Parathyroid adenoma (tissue), 2 donors: Measurements from ENCODE around the gene MSRB2.
"Not testable (repeated sequence)": the region's sequence is repeated elsewhere in the genome, so short reads cannot be mapped to it uniquely, and the experiment has no call there.

Source experiments
- H2AFZ ChIP-seq: fragments of 300-600 bp; sonication (generic); one replicate; pipeline ENCODE4 v1.7.0; 2017; ENCODE audit warnings: antibody characterized with exemption, mild to moderate bottlenecking
- H3K27ac ChIP-seq: fragments of 300-600 bp; sonication (generic); one replicate; pipeline ENCODE4 v1.7.0; 2017
- H3K27me3 ChIP-seq: fragments of 300-600 bp; sonication (generic); one replicate; pipeline ENCODE4 v1.7.0; 2017; ENCODE audit warnings: low read length; ENCODE audit not compliant: control insufficient read depth, insufficient read depth
- H3K36me3 ChIP-seq: fragments of 300-600 bp; sonication (generic); one replicate; pipeline ENCODE4 v1.7.0; 2017; ENCODE audit warnings: low read length; ENCODE audit not compliant: control insufficient read depth, insufficient read depth
- H3K4me1 ChIP-seq: fragments of 300-600 bp; sonication (generic); one replicate; pipeline ENCODE4 v1.7.0; 2017; ENCODE audit warnings: control low read depth
- H3K4me2 ChIP-seq: fragments of 300-600 bp; sonication (generic); one replicate; pipeline ENCODE4 v1.7.0; 2017; ENCODE audit warnings: low read length
- H3K4me3 ChIP-seq: fragments of 300-600 bp; sonication (generic); one replicate; pipeline ENCODE4 v1.7.0; 2017; ENCODE audit warnings: low read depth, low read length
- H3K79me2 ChIP-seq: fragments of 300-600 bp; sonication (generic); one replicate; pipeline ENCODE4 v1.7.0; 2017; ENCODE audit warnings: control low read depth
- H3K9ac ChIP-seq: fragments of 300-600 bp; sonication (generic); one replicate; pipeline ENCODE4 v1.7.0; 2017; ENCODE audit warnings: mild to moderate bottlenecking
- H3K9me3 ChIP-seq: fragments of 300-600 bp; sonication (generic); one replicate; pipeline ENCODE4 v1.7.0; 2017; ENCODE audit warnings: low read length; ENCODE audit not compliant: control insufficient read depth
- TF ChIP-seq, protein P1 (sequence below): fragments of 300-600 bp; sonication (generic); IDR thresholded peaks from one replicate; pipeline ENCODE4 v1.7.0; 2017; ENCODE audit warnings: antibody characterized with exemption, mild to moderate bottlenecking
- donor health status: primary hyperparathyroidism.

Gene MSRB2

DNA sequence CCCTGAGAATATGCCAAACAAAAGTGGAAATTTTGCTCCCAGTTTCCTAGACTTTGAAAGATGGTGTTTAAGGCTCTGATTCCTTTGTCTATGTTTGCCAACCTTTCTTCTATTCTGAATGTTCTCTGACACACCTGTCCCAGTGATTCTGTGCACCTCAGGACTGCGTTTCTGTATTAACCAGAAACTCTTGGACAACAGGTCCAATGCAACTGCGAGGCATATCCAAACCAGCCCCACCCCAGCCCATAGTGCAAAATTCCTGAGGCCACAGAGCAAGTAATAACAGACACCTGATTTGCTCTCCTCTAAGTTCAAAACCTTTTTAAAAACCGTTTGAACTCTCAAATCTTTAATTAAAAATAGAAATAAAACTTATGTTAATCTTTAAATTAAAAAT is 37.0 kb upstream of the MSRB2 start:
- H3K4me2 ChIP-seq: no peak overlapping the region
- no peak overlapping the region for H3K9ac ChIP-seq
- H3K9me3 ChIP-seq: no peaks in the 10 kb centered on the region
- H3K36me3 ChIP-seq: no peaks in the 10 kb centered on the region
- H2AFZ ChIP-seq: no peak overlapping the region
- H3K4me1 ChIP-seq: no peaks in the 10 kb centered on the region
- no peak overlapping the region for H3K4me3 ChIP-seq
- no peaks in the 10 kb centered on the region for H3K27me3 ChIP-seq
- TF ChIP-seq, protein P1, sequence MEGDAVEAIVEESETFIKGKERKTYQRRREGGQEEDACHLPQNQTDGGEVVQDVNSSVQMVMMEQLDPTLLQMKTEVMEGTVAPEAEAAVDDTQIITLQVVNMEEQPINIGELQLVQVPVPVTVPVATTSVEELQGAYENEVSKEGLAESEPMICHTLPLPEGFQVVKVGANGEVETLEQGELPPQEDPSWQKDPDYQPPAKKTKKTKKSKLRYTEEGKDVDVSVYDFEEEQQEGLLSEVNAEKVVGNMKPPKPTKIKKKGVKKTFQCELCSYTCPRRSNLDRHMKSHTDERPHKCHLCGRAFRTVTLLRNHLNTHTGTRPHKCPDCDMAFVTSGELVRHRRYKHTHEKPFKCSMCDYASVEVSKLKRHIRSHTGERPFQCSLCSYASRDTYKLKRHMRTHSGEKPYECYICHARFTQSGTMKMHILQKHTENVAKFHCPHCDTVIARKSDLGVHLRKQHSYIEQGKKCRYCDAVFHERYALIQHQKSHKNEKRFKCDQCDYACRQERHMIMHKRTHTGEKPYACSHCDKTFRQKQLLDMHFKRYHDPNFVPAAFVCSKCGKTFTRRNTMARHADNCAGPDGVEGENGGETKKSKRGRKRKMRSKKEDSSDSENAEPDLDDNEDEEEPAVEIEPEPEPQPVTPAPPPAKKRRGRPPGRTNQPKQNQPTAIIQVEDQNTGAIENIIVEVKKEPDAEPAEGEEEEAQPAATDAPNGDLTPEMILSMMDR: no peak
- no peaks in the 10 kb centered on the region for H3K79me2 ChIP-seq
- no peak overlapping the region for H3K27ac ChIP-seq

DNA sequence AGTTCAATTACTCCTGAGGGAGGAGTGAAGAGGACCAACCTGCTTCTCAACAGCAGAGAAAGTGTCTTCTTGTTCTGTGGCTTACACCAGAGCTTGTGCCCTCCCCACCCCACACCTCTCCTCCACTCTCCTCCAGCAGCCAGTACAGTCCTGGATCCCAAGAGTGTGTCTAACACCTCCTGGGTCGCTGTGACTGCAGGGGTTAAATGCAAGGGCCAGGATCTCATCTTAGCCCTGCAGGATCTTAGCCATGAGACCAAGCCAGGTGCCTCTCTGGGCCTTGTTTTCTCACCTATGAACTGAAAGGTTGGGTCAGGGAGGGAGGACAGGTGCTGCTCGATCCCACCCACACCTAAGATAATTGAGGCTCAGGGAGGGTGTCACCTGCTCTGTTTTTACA is 34.5 kb upstream of the MSRB2 start:
- Histone ChIP-seq H3K4me2 (no peak overlapping the region), H3K27ac (no peak overlapping the region), H3K4me3 (no peak overlapping the region), H3K36me3 (no peaks in the 10 kb centered on the region), H3K4me1 (no peaks in the 10 kb centered on the region), H3K27me3 (no peaks in the 10 kb centered on the region), H3K9me3 (no peaks in the 10 kb centered on the region), H3K9ac (no peak overlapping the region), H2AFZ (no peak overlapping the region), H3K79me2 (no peaks in the 10 kb centered on the region)
- TF ChIP-seq, protein P1: no peak

DNA sequence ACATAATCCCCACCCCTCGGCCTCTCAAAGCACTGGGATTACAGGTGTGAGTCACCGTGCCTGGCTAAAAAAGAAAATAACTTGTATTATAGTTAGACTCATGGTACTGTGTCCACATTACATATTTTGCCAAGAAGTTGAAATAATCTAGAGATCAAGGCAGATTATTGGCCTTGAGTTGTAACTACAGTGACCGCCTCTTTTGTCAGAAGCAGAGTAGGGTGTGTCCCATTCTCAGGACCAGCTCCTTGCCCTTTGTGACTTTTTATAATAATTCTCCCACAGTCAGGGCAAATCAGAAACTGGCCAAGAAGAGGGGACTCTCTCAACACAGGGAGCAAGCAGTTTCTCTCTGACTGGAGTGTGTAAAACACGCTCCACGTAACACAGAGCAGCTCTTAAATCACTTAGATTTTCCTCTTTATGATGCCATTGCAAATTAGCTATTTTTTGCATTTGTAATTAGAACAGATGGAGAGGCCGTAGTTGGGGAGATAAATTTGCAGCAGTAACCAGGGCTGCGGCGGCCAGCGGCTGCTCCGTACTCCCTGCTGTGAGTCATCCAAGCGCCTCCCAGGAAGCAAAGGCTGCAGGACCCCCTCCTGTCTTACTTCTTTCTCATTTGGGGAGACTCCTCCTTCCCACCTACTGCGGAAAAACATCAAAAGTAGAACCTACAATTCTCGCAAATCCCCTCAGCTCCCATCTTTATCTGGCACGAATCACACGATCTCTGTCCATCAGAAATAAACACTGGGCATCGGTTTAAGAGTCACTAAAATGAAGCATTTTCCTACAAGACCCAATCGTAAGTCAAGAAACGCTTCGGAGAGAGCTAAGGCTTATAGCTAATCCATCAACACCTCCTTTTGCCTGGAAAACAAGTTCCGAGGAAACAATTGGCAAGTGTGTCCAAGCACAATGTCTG is 32.1 kb upstream of the MSRB2 start:
- Histone ChIP-seq H2AFZ (no peak overlapping the region), H3K4me3 (no peak overlapping the region), H3K4me2 (no peak overlapping the region), H3K36me3 (no peaks in the 10 kb centered on the region), H3K4me1 (no peaks in the 10 kb centered on the region), H3K27me3 (no peaks in the 10 kb centered on the region), H3K9ac (no peak overlapping the region), H3K79me2 (no peaks in the 10 kb centered on the region), H3K27ac (no peak overlapping the region), H3K9me3 (no peaks in the 10 kb centered on the region)
- TF ChIP-seq, protein P1: no peak

DNA sequence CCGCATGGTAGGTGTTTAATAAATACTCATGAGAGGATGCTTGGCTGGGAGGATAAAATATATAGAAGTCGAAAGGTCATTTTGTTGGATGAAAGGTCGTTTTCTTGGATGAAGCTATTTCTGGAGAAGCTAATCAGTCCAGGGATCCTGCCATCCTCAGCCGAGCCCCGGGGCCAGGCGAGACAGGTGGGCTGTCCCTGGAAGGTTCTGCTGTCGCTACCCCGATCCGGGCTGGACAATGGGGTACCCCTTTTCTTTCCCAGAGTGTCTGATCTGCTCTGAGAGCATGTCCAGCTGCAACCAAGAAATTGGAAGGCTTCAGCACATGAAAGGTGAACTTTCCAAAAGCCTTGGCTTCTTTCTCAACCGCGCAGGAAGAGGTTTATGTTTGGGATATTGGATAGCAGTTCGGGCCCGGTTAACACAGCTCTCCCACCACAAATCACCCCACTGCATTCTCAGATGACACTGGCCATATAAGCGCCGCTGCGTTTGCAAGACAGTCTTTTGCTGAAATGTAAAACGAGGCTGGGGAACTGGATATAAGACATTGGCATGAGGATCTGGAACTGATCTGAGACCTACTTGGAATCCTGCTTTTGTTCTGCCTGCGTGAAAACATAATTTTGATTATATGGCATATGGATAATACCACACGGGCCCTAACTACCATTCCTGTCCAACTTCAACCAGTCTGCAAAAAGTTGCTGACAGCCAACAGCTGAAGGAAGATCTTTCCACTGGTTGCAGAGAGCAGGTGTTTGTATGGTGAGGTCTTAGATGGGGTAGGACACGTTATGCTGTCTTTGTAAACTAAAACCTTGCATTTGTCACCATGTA is 31.2 kb upstream of the MSRB2 start:
- Histone ChIP-seq H3K27ac (no peak overlapping the region), H3K9me3 (no peaks in the 10 kb centered on the region), H3K36me3 (no peaks in the 10 kb centered on the region), H3K4me1 (no peaks in the 10 kb centered on the region), H3K9ac (no peak overlapping the region), H3K4me3 (no peak overlapping the region), H3K4me2 (no peak overlapping the region), H2AFZ (no peak overlapping the region), H3K79me2 (no peaks in the 10 kb centered on the region), H3K27me3 (no peaks in the 10 kb centered on the region)
- TF ChIP-seq, protein P1: no peak

DNA sequence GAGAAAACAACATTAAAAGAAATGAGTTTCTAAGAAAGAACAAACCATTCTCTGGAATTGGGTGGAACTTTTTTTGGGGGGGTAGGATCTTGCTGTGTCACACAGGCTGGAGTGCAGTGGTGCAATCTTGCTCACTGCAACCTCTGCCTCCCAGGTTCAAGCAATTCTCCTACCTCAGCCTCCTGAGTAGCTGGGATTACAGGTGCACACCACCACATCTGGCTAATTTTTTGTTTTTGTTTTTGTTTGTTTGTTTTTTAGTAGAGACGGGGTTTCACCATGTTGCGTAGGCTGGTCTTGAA is 30.6 kb upstream of the MSRB2 start:
- not testable (repeated sequence) for H2AFZ ChIP-seq, H3K27ac ChIP-seq, H3K9me3 ChIP-seq, H3K36me3 ChIP-seq, H3K4me1 ChIP-seq, H3K9ac ChIP-seq, H3K4me3 ChIP-seq, H3K4me2 ChIP-seq, H3K79me2 ChIP-seq, H3K27me3 ChIP-seq
